SK-N-MC (cell line): ENCODE data around the gene KCTD10.

Experiments used
- EZH2 ChIP-seq: fragments of 200-600 bp; sonication (generic); IDR thresholded peaks from one replicate; pipeline ENCODE4 v1.6.1; 2017; ENCODE audit warnings: antibody characterized with exemption
- POLR2AphosphoS5 ChIP-seq: IDR thresholded peaks from 2 replicates; pipeline ENCODE4 v1.6.1; 2012; ENCODE audit warnings: mild to moderate bottlenecking, low read depth, low read length, borderline replicate concordance

- TF ChIP-seq EZH2: no peak
- TF ChIP-seq POLR2AphosphoS5: no peak
Measured at GRCh38 chr12:109482491-109482890, 5.4 kb upstream of the KCTD10 start.
